Measurements from ENCODE around the gene TPTE. TPM values are rescaled to one million over a fixed set of nuclear protein-coding genes. Genes with fewer than 3 reads are reported as not detected.
"Not testable (repeated sequence)": the region's sequence is repeated elsewhere in the genome, so short reads cannot be mapped to it uniquely, and the experiment has no call there.

Gene TPTE
- total RNA-seq, 1 donor from 2014 or later = not detected

DNA sequence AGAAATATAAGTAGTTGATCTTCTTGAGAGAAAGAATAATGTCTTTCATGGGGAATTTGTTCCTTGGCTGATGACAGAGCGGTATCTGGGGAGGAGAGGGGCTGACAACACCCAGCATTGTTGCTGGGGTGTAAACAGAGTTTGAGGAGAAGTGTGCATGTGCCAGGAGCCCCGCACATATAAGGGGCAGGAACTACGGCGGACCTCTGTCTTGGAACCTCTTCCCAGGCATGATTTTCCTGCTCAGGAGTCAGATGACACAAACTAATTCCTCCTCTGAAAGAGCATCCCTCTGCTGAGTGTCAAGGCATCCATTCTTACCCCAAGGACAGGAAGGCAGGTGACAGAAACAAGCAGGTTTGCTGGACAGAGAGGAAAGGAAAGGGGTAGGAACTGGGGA lies 119.1 kb downstream of the TPTE start:
- Histone ChIP-seq H3K27me3 (ENCODE audit: control insufficient read depth, insufficient read depth, low read length) (no peaks in the 10 kb centered on the region), H3K4me3 (ENCODE audit: low read depth, low read length) (no peak overlapping the region), H3K36me3 (ENCODE audit: control insufficient read depth, insufficient read depth, low read length) (no peaks in the 10 kb centered on the region)
- FAIRE-seq (no peak), DNase-seq (ENCODE audit: low read depth) (no peak)
- no peak for TF ChIP-seq CTCF (IDR thresholded peaks at IDR 0.05; ENCODE audit: insufficient read depth, low read length, severe bottlenecking)

- Histone ChIP-seq H3K36me3 (ENCODE audit: control insufficient read depth, insufficient read depth, low read length) (no peaks in the 10 kb centered on the region), H3K4me3 (ENCODE audit: low read depth, low read length) (no peak overlapping the region), H3K27me3 (ENCODE audit: control insufficient read depth, insufficient read depth, low read length) (no peaks in the 10 kb centered on the region)
- DNase-seq (ENCODE audit: low read depth) (no peak), FAIRE-seq (no peak)
- TF ChIP-seq CTCF (IDR thresholded peaks at IDR 0.05; ENCODE audit: insufficient read depth, low read length, severe bottlenecking) = no peak
Observed at GRCh38 chr21:10641107-10641506, 119.7 kb downstream of the TPTE start.

- H3K27me3 ChIP-seq (ENCODE audit: control insufficient read depth, insufficient read depth, low read length); H3K36me3 ChIP-seq (ENCODE audit: control insufficient read depth, insufficient read depth, low read length); H3K4me3 ChIP-seq (ENCODE audit: low read depth, low read length); FAIRE-seq; DNase-seq (ENCODE audit: low read depth): not testable (repeated sequence)
Observed at GRCh38 chr21:10645667-10646066, 124.3 kb downstream of the TPTE start.

DNA sequence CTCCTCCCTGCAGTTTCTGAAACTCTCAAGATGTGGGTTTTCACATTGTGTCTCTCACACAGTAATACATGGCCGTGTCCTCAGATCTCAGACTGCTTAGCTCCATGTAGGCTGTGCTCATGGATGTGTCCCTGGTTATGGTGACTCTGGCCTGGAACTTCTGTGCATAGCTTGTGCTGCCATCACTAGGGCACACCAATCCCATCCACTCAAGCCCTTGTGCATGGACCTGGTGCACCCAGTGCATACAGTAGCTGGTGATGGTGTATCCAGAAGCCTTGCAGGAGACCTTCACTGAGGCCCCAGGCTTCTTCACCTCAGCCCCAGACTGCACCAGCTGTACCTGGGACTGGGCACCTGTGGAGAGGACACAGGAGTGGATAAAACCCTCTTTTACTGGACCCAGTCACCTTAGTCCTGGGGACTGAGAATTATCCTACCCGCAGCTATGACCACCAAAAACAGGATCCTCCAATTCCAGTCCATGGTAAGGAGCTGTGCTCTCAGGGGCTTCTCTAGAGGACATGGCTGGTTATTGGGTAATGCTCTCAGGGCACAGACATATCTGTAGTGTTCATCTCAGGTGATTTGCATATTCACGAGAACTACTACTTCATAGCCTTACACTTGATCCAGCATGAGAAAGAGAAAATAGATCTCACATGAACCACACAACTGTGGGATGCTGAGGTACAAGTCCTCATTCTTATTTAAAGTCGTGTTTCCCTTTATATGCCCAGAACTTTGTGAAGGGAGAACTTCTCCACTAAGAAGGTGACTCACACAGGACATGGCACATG lies 128.2 kb downstream of the TPTE start:
- not testable (repeated sequence) for FAIRE-seq; H3K36me3 ChIP-seq (ENCODE audit: control insufficient read depth, insufficient read depth, low read length); DNase-seq (ENCODE audit: low read depth); H3K27me3 ChIP-seq (ENCODE audit: control insufficient read depth, insufficient read depth, low read length); H3K4me3 ChIP-seq (ENCODE audit: low read depth, low read length)

GRCh38 chr21:10650297-10650696 lies 128.9 kb downstream of the TPTE start:
- H3K36me3 ChIP-seq (ENCODE audit: control insufficient read depth, insufficient read depth, low read length); DNase-seq (ENCODE audit: low read depth); H3K4me3 ChIP-seq (ENCODE audit: low read depth, low read length); FAIRE-seq; H3K27me3 ChIP-seq (ENCODE audit: control insufficient read depth, insufficient read depth, low read length): not testable (repeated sequence)

All from bronchial epithelial cell (primary cell).